ENCODE data around the gene PUM2.

GRCh38 chr2:20326163-20326780 is 24.4 kb downstream of the PUM2 start:
- TF ChIP-seq POLR2A (IDR thresholded peaks at IDR 0.05) = no peak
- TF ChIP-seq CTCF (IDR thresholded peaks at IDR 0.05) = peak; percentile 47 to 70 (median 58)
